WTC11 (cell line): ENCODE measurements around the gene LANCL2.

Experiments used
- ATF3 ChIP-seq: sonication (generic); formaldehyde crosslinking; conservative IDR thresholded peaks from 2 replicates; pipeline ENCODE4 v1.8.1; 2022; ENCODE audit warnings: mild to moderate bottlenecking, missing genetic modification reagents
- CTCF ChIP-seq: fragments of 200-600 bp; IDR thresholded peaks from 2 replicates; pipeline ENCODE4 v1.8.0; 2022; ENCODE audit warnings: antibody characterized with exemption
- ELF4 ChIP-seq: sonication (generic); formaldehyde crosslinking; IDR thresholded peaks from 2 replicates; pipeline ENCODE4 v1.8.1; 2022; ENCODE audit warnings: low read depth, mild to moderate bottlenecking, moderate library complexity, missing genetic modification reagents
- IRF2 ChIP-seq: sonication (generic); formaldehyde crosslinking; IDR thresholded peaks from 2 replicates; pipeline ENCODE4 v1.8.0; 2022; ENCODE audit warnings: low read depth, missing genetic modification reagents, borderline replicate concordance
- NR1H2 ChIP-seq: sonication (generic); formaldehyde crosslinking; IDR thresholded peaks from 2 replicates; pipeline ENCODE4 v1.9.0; 2021; ENCODE audit warnings: mild to moderate bottlenecking, moderate library complexity, missing genetic modification reagents
- NR2C2 ChIP-seq: sonication (generic); formaldehyde crosslinking; IDR thresholded peaks from 2 replicates; pipeline ENCODE4 v1.8.0; 2022; ENCODE audit warnings: mild to moderate bottlenecking, missing genetic modification reagents
- OVOL2 ChIP-seq: fragments of 250-450 bp; sonication (Bioruptor Pico); IDR thresholded peaks from 2 replicates; pipeline ENCODE4 v1.9.0; 2021; ENCODE audit warnings: mild to moderate bottlenecking, borderline replicate concordance
- SP1 ChIP-seq: sonication (generic); formaldehyde crosslinking; conservative IDR thresholded peaks from 2 replicates; pipeline ENCODE4 v1.8.1; 2022; ENCODE audit warnings: missing genetic modification reagents
- USF2 ChIP-seq: sonication (generic); formaldehyde crosslinking; IDR thresholded peaks from 2 replicates; pipeline ENCODE4 v1.8.1; 2023; ENCODE audit warnings: mild to moderate bottlenecking, missing genetic modification reagents, moderate library complexity
- ZBTB21 ChIP-seq: sonication (generic); formaldehyde crosslinking; IDR thresholded peaks from 2 replicates; pipeline ENCODE4 v1.8.1; 2023; ENCODE audit warnings: mild to moderate bottlenecking, missing genetic modification reagents, borderline replicate concordance
- ZNF423 ChIP-seq: fragments of 250-450 bp; sonication (Bioruptor Pico); IDR thresholded peaks from 2 replicates; pipeline ENCODE4 v2.1.2; 2022; ENCODE audit warnings: mild to moderate bottlenecking, moderate library complexity

GRCh38 chr7:55463686-55464262 lies 98.6 kb downstream of the LANCL2 start:
- no peak for TF ChIP-seq CTCF
- TF ChIP-seq NR1H2 (CRISPR knock-in tag), result no peak
- TF ChIP-seq ATF3, result no peak
- TF ChIP-seq SP1, result no peak
- no peak for TF ChIP-seq ZBTB21
- TF ChIP-seq USF2 (CRISPR knock-in tag), result no peak
- TF ChIP-seq IRF2 (CRISPR knock-in tag), result no peak
- TF ChIP-seq OVOL2 (CRISPR knock-in tag), result no peak
- no peak for TF ChIP-seq ELF4
- TF ChIP-seq NR2C2, result no peak
- no peak for TF ChIP-seq ZNF423 (CRISPR knock-in tag)
